NCI-H2196 (cell line): Measurements from ENCODE around the gene KITLG.
"Not testable (repeated sequence)": the region's sequence is repeated elsewhere in the genome, so short reads cannot be mapped to it uniquely, and the experiment has no call there.

ENCODE experiments used
- DNase-seq: peaks from one replicate; lab custom pipeline; 2025; ENCODE audit not compliant: unreplicated experiment; lab: John Stamatoyannopoulos, UW

The KITLG gene, protein sequence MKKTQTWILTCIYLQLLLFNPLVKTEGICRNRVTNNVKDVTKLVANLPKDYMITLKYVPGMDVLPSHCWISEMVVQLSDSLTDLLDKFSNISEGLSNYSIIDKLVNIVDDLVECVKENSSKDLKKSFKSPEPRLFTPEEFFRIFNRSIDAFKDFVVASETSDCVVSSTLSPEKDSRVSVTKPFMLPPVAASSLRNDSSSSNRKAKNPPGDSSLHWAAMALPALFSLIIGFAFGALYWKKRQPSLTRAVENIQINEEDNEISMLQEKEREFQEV

GRCh38 chr12:88580051-88580871 is at the start of gene KITLG:
Gene KITLG (minus strand): TSS chr12:88580471. CDS start chr12:88580278, 193 bp downstream.
- DNase-seq = peak; percentile 90

GRCh38 chr12:88628856-88629509 is 48.7 kb upstream of the KITLG start:
- no peak for DNase-seq

DNA sequence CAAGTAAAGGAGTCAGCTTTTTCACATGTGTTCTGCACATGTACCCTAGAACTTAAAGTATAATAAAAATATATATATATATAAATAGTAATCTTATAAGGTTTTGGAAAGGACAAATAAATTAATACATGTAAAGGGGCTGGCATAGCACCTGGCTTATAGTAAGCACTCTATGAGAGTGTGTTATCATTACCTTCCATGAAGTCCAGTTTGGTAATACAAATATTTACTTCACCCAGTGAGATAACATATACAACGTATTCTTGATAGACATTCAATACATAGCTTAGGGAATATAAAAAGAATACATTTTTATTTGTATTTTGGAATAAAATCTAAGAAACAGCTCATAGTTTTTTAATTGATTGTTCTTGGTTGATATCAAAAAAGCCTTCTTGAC is 47.8 kb upstream of the KITLG start:
- not testable (repeated sequence) for DNase-seq

DNA sequence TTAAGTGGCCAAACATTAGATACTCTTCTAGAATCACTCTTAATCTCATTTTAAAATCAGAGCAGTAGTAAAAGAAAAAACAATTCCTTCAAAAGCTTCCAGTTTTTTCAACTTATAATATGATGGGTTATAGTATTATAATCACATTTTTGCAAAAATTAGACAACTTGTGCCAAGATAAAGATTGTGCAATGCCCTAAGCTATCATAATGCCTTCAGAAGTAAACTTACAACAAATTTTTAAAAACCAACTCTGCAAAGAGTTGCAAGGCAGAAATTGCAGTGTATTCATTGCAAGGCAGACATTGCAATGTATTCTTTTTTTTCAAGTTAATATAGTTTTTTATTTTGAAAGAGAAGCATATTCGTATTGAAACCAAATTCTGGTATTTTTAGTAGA is 47.2 kb upstream of the KITLG start:
- DNase-seq = no peak

- no peak for DNase-seq
Measured at GRCh38 chr12:88625356-88625755, 45.1 kb upstream of the KITLG start.

DNA sequence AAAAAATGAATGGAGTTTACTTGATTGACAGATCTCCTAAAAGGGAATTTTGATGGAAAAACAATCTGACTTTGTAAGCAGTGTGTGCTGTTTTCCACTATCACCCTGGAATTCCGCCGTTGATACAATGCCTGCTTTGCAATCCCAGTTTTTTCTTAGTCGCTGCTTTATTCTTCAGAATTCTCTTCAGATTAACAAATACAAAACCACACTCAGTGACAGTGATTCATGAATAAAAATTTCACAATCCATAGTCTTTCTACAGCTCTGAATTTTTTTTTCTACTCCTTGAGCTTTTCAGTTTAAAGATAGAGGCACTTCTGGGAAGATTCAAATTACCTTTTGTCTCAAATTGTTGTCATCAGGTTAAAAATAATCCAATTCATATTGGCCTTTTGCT is 44.6 kb upstream of the KITLG start:
- no peak for DNase-seq

GRCh38 chr12:88623777-88624548 is 43.7 kb upstream of the KITLG start:
- DNase-seq = no peak

DNA sequence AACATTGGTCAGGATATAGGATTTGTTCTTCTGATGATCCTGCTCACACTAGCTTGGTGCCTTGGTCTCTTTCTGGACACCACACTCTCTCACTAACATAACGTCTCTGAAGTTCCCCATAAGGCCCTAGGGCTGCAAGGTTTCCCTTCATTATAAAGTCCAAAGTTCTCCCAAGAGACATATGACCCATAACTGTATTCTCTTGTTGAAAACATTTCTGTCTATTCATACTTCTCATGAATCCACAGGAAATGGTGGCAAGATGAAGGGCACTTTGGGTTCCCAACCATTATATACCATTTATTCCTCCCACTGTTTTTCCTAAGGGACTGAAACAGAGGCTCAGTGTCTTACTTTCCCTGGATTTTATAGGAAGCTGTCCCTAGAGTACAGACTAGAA is 37.1 kb upstream of the KITLG start:
- DNase-seq = no peak

DNA sequence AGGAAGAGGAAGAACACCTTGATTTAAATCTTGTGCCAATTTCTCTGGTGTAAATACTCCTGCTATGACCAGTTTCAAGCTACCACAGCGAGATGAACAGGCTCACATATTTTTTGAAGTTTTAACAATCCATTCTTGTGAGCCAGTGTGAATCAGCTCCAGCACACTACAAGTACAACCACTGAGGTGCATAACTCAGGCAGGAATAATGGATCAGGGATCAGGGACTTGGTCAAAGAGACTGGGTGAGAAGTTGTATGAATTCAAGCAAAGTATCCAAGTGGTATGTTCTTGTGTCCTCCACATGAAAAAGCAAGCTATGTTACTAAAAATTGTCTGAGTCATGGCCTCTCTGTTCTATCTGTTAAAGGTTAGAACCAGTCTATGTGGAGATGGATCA is 35.2 kb upstream of the KITLG start:
- DNase-seq = no peak

GRCh38 chr12:88604646-88605045 is 24.4 kb upstream of the KITLG start:
- no peak for DNase-seq

DNA sequence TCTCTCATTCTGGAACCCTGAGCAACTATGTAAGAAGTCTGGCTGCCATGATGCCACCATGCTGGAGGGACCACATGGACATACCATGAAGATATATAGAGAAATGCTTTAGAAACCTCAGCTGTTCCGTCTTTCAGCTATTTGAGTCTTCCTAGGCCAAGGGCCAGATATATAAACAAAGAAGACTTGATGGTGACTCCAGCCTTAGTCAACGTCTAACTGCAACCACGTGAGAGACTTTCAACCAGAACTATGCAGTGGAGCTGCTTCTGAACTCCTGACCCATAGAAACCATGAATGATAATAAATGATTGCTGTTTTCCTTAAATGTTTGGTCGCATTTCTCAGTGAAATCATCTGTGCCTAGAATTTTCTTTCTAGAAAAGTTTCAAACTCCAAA is 20.0 kb upstream of the KITLG start:
- no peak for DNase-seq

DNA sequence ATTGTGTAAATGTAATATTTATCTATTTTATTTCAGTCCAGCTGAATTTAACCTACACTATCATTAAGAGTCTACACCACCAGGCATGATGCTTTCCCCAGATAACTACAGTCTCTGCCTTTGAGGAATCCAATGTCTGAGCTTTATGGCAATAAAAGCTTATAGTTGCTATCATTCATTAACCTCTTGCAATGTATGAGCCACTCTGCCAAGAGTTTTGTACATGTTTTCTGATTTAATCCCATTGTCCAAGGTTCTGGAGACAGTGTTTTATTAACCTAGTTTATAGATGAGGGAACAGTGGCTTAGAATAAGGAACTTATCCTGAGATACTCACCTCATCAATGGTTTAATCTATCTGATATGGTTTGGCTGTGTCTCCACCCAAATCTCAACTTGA is 17.1 kb upstream of the KITLG start:
- DNase-seq = no peak

GRCh38 chr12:88595697-88596096 is 15.4 kb upstream of the KITLG start:
- no peak for DNase-seq

DNA sequence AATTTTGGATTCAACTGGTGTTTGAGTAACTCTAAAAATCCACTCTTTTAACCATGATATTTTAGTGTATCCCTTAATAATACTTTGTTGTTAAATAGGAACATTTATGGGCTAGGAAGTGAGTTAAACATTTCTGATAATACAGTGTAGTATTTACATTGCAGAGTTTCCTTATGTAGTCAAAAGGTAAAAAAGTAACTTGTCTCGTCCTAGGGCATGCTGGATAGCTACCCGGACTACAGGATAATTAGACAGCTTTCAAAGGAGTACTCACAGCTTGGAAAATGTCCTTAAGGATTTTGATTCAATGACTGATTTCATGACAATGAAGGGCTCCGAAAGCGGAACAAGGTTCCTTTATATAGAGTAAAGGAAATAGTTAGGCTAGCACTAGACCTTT is 14.5 kb upstream of the KITLG start:
- no peak for DNase-seq

- no peak for DNase-seq
Measured at GRCh38 chr12:88591343-88591742, 11.1 kb upstream of the KITLG start.

GRCh38 chr12:88590851-88591250 is 10.6 kb upstream of the KITLG start:
- no peak for DNase-seq

- no peak for DNase-seq
Measured at GRCh38 chr12:88585077-88585476, 4.8 kb upstream of the KITLG start.

DNA sequence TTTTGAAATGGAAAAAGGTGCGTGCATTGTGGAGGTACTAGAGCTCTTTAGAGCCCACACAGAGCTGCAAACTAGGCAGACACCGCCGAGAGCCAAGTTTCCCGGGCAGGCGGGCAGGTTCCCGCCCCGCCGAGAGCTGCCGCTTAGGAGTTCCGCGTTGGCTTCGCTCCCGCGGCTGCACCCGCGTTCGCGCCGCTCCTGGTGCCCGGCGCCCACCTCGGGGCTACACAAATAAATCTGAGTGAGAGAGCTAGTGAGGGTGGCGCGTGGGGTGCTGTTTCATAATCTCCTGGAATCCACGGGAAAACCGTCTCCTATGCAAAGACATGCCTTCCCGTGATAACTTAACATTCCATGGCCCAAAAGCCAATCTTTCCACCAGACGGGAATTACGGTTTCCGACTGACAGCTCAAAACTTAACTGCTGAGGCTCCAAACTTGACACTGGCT is 645 bp downstream of the KITLG start:
- no peak for DNase-seq

- peak; percentile 44 for DNase-seq
Measured at GRCh38 chr12:88579161-88579517, 1.1 kb downstream of the KITLG start.

DNA sequence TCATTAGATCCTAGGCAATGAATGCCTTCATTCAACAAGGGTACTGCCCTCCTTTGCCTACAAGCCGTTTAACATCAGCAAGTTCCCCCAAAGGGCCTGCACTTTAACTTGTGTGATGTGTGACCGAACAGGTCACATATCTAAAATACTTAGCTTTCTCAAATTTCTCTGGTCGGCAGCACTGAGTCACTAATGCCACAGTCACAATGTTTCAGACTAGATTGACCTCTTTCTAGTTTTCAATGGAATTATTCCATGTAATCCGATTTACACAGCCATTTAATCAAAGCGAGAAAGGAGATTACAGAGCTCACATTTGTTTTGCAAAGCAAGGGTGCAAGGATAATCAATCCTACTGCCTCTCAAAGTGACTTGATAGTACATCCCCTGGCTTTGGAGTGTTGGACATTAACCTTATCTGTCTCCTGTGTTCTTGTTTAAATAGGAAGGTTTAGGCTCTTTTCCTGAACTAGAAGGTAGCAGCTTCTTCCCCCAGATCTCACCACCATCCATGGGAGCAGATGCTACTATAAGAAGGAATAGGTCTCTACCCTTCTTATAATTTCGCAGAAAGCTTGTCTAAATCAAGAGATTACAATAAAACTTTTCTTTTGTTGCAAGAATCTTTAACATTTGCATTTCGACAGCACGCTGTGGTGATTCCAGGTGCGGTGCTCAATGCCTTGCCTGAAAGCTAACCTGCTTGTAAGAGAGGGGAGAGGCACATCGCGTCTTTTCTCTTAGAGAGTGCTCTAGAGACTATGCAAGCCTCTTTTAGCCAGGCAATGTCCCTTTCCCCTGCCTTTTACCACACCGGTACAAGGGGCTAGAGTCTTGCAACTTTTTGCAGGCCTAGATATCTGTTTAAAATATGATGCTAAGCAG is 1.8 kb downstream of the KITLG start:
- no peak for DNase-seq
